ENCODE measurements around the gene PPM1E.
"Not testable (repeated sequence)": the region's sequence is repeated elsewhere in the genome, so short reads cannot be mapped to it uniquely, and the experiment has no call there.

Gene PPM1E

DNA sequence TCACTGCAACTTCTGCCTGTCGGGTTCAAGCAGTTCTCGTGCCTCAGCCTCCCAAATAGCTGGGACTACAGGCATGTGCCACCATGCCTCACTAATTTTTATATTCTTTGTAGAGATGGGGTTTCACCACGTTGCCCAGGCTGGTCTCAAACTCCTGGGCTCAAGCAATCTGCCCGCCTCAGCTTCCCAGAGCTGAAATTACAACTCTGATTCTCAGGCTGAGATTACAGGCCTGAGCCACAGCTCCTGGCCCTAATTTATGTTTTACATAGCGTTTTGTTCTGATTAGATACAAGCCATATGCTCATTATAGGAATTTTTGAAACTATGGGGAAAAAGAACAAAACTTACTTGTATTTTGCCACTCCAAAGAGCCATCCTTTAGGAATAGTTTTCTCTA lies 22.8 kb downstream of the PPM1E start:
- in situ Hi-C loops (cut with HindIII; ENCODE audit: low sequenced_read_pairs), result not testable (repeated sequence)

DNA sequence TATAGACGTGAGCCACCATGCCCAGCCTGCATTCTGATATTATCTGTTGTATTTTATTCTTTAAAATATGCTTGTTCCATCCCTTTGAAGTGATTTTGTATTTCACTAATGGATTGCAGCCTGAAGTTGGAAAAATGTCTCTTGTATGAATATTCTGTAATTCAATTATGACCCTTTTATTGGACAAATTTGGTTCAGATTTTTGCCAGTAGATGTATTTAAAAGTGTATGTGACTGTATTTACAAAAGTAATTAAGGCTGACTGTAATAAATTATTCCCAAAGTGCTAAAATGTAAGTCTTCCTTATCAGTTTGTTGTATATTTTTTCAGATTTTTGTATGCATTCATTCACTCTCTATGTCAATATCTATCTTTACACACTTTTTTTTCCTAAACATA lies 23.8 kb downstream of the PPM1E start:
- in situ Hi-C loops (cut with HindIII; ENCODE audit: low sequenced_read_pairs), result no loop called here

- in situ Hi-C loops (cut with HindIII; ENCODE audit: low sequenced_read_pairs), result no loop called here
These were observed 27.7 kb downstream of the PPM1E start for GRCh38 chr17:58783380-58783779.

- in situ Hi-C loops (cut with HindIII; ENCODE audit: low sequenced_read_pairs), result no loop called here
These were observed 29.4 kb downstream of the PPM1E start for GRCh38 chr17:58785097-58785496.

GRCh38 chr17:58786586-58787295 lies 31.1 kb downstream of the PPM1E start:
- in situ Hi-C loops (cut with HindIII; ENCODE audit: low sequenced_read_pairs), result no loop called here

- in situ Hi-C loops (cut with HindIII; ENCODE audit: low sequenced_read_pairs), result no loop called here
These were observed 32.5 kb downstream of the PPM1E start for GRCh38 chr17:58788199-58788598.

DNA sequence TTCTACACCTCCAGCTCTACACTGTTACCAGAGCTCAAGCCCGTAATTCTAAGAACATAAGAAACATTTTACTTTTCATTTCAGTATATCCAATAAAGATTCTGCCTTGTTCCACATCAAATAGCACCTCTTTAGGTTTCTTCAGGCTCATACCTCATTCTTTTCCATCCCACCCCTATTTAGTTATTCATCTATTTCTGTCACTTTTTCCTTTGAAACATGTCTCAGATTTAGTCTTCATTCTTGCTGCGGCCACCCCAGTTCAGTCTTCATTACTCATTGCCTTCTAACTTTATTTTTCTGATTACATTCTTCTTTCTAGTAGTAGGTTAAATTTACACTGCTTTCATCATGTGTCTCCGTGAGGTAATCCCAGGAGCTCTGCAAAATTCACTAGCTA lies 33.5 kb downstream of the PPM1E start:
- in situ Hi-C loops (cut with HindIII; ENCODE audit: low sequenced_read_pairs), result no loop called here

- in situ Hi-C loops (cut with HindIII; ENCODE audit: low sequenced_read_pairs), result no loop called here
These were observed 34.2 kb downstream of the PPM1E start for GRCh38 chr17:58789831-58790230.

GRCh38 chr17:58794508-58794907 lies 38.9 kb downstream of the PPM1E start:
- in situ Hi-C loops (cut with HindIII; ENCODE audit: low sequenced_read_pairs), result not testable (repeated sequence)

- in situ Hi-C loops (cut with HindIII; ENCODE audit: low sequenced_read_pairs), result no loop called here
These were observed 46.5 kb downstream of the PPM1E start for GRCh38 chr17:58802188-58802587.

- in situ Hi-C loops (cut with HindIII; ENCODE audit: low sequenced_read_pairs), result no loop called here
These were observed 50.4 kb downstream of the PPM1E start for GRCh38 chr17:58806046-58806445.

- in situ Hi-C loops (cut with HindIII; ENCODE audit: low sequenced_read_pairs), result no loop called here
These were observed 53.2 kb downstream of the PPM1E start for GRCh38 chr17:58808609-58809563.

GRCh38 chr17:58809564-58809936 lies 53.9 kb downstream of the PPM1E start:
- in situ Hi-C loops (cut with HindIII; ENCODE audit: low sequenced_read_pairs), result no loop called here

DNA sequence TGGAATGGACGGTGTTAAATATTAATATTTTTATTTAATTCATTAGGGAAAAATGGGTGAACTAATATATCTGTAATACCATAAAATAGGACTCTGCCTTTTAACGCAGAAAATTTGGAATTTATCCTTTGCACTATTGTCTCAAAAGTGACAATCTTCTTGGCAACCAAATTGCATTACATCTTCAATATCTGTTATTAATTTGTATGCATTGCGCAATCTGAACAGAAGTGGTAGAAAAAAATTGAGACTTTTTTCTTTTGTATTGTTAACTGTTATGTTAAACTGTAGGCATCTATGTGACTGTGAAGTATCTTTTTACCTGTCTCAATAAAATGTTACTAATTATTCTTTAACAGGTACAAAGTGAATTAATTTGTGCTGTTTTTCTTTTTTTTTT lies 55.6 kb downstream of the PPM1E start:
- in situ Hi-C loops (cut with HindIII; ENCODE audit: low sequenced_read_pairs), result no loop called here

DNA sequence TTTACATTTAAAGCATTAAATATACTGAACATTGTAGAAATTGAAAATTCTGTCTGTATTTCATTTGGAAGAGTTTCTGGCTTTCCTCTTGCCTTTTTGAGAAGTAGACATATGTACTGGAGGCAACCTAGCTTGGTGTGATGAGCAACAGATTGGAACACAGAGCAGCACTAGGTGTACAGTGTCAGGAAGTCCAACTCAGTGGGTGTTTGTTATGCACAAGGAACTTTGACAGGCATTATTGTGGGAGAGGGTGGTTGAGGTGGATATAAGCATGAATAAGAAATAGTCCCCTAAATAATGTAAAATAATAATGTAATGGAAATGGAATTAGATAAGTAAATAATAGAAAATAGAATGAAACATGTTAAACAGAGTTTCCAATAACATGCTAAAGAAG lies 58.1 kb downstream of the PPM1E start:
- in situ Hi-C loops (cut with HindIII; ENCODE audit: low sequenced_read_pairs), result no loop called here

DNA sequence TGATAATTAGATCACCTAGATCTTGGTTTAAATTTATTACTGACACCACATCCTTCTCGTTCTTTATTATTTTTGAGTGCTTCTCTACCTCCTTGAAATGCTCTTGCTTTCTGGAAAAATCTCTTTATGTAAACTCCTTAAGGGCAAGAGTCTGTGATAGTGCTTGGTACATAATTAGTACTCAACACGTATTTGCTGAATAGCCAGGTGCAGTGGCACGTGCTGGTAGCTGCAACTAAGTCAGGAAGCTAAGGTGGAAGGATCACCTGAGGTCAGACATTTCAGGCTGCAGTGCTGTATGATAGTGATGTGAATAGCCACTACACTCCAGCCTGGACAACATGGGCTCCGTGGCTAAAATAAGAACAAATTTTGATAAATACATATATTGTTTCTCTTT lies 63.0 kb downstream of the PPM1E start:
- in situ Hi-C loops (cut with HindIII; ENCODE audit: low sequenced_read_pairs), result no loop called here

DNA sequence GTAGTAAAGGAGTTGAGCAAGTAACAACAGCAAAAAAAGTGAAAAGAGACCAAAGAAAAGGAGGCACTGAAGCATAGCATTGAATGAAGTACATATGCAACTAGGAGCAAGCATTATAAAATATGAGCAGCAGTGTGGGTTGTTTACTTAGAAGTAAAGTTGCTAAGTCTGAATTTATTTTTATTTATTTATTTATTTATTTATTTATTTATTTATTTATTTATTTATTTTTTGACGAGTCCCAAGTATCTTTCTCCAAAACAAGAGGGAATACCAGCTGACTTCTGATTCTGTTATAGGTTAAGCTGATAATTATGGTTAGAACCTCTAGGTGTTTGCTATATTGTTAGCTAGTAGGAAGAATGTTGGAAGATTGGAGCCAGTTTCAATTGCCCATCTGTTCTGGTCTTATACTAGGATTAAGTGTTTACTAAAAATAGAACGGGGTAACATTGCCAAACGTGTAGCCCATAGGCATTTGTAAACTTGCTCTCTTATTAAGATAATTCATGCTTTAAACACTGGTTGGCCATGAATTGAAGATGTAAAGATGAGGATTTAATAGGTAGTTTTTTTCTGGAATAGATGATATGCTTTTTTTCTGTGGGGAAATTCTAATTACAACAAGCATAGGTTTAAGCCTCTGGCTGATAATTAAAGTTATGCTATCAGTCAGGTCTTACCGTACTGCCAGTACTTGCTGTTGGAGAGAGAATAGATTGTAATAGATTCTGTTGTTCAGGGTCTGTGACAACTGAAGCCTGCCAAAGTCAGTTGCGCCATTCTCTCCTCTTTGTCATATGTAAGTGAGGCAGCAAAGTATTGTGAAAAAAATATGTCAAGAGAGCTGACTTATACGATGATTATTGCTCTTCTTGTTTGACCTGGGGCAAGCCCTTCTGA lies 66.7 kb downstream of the PPM1E start:
- in situ Hi-C loops (cut with HindIII; ENCODE audit: low sequenced_read_pairs), result no loop called here

DNA sequence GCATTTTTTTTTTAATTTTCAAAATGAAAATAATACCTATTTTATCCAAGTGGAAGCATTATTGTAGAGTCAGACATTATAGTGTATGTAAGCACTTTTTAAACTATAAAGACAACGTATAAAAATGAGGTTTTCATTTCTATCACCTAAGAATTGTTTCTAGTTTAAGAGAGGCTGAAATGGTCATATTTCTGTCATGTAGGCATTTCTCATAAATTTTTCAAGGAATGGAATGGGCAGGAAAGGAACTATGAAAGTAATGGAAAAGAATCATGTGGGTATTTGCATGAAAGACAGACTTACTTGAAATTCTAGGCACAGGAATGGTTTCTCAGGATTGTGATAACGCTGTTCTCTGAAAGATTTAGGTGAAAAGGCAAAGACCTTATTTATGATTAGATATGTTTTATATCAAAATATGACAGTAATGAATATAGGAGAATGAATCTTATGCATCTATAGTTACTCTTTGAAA lies 67.4 kb downstream of the PPM1E start:
- in situ Hi-C loops (cut with HindIII; ENCODE audit: low sequenced_read_pairs), result no loop called here

GRCh38 chr17:58829172-58829637 lies 73.6 kb downstream of the PPM1E start:
- in situ Hi-C loops (cut with HindIII; ENCODE audit: low sequenced_read_pairs), result no loop called here

GRCh38 chr17:58831780-58832179 lies 76.1 kb downstream of the PPM1E start:
- in situ Hi-C loops (cut with HindIII; ENCODE audit: low sequenced_read_pairs), result no loop called here

GRCh38 chr17:58832514-58832913 lies 76.9 kb downstream of the PPM1E start:
- in situ Hi-C loops (cut with HindIII; ENCODE audit: low sequenced_read_pairs), result no loop called here

Data from endothelial cell of hepatic sinusoid (primary cell).